Activated CD4-positive, alpha-beta memory T cell treated with anti-CD3 and anti-CD28 coated beads, Interleukin-2, amount 10 ng/mL, durations not matched to agents 7 days and 5 days (primary cell): ENCODE data around the gene SLC22A2. TPM values are rescaled to one million over a fixed set of nuclear protein-coding genes. Genes with fewer than 3 reads are reported as not detected.

Source experiments
- CTCF ChIA-PET: fragments of 350-600 bp; sonication (Branson Sonifier 250); formaldehyde crosslinking; loops from one replicate; lab custom pipeline; 2021; ENCODE audit warnings: antibody characterized with exemption, inconsistent platforms; lab: Charles Lee
- POLR2A ChIA-PET: fragments of 350-600 bp; sonication (Branson Sonifier 250); formaldehyde crosslinking; loops from one replicate; lab custom pipeline; 2021; ENCODE audit warnings: antibody characterized with exemption; lab: Charles Lee
- DNase-seq: peaks from one replicate; pipeline ENCODE4 v3.0.0-alpha.2; 2020
- H3K27ac Mint-ChIP-seq: one replicate; pipeline ENCODE4 v1.8.0; 2021; ENCODE audit warnings: mild to moderate bottlenecking, mixed read lengths
- H3K27me3 Mint-ChIP-seq: one replicate; pipeline ENCODE4 v1.8.0; 2021; ENCODE audit warnings: mixed read lengths
- H3K36me3 Mint-ChIP-seq: one replicate; pipeline ENCODE4 v1.8.0; 2021; ENCODE audit warnings: low read depth, mixed read lengths
- H3K4me1 Mint-ChIP-seq: one replicate; pipeline ENCODE4 v1.8.0; 2021; ENCODE audit warnings: mixed read lengths
- H3K4me3 Mint-ChIP-seq: one replicate; pipeline ENCODE4 v1.8.0; 2021; ENCODE audit warnings: mild to moderate bottlenecking, mixed read lengths
- H3K9me3 Mint-ChIP-seq: one replicate; pipeline ENCODE4 v1.8.0; 2021; ENCODE audit warnings: mixed read lengths
- total RNA-seq, 2 experiments: library from RNA; stranded (reverse); gene quantifications; one replicate each; pipeline ENCODE4 v1.2.3, GENCODE V29; 2021

SLC22A2 gene
- total RNA-seq, 2 experiments from 2014 or later = not detected

DNA sequence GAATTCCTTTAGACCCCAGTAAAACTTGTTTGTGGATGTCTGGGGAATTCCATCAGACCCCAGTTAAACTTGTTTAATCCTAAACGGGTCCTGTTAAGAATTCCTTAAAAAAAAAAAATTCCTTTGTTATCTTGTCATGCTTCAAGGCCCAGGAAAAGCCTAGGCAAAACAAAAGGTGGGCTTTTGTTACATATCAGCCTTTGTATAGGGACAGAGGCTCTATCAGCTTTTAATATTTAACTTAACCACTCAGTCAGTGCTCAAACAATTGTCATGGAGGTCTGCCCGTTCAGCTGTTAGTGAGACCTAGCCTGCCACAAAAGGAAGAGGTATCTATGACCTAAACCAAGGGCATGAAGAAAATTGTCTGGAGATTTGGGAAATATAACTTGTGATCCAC, 83.9 kb downstream of the SLC22A2 start:
- no peak overlapping the region for H3K27ac Mint-ChIP-seq

DNA sequence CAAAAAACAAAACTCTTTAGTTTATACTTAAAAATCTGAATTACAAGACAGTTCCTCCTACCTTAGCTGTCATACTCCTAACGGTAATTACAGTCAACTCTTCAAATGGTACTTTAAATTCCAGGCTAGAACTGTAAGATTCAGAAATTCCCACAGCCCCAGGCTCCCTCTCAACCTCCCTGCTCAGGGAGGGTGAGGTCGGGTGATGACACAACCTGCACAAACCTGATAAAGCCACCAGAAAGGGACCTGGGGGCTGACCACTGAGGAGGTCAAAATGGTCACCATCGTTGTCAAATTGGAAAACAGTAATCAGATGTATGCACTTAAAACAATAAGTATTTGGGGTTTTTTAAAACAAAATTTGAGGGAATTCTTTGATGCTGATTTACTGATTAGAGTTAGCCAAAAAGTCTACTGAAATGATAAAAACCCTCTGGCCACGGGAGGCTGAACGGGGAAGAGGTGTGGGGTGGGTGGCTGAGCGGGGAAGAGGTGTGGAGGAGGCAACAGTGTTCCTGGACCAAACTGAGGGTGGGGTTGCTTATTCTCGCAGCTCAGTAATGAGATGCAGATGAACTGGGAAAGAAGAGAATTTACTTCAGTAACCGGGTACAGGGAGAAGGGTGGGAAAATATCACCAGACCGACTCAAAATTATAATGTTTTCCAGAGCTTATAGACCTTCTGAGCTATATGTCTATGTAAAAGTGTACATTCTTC, 84.7 kb downstream of the SLC22A2 start:
- ChIA-PET CTCF (no interaction called here), POLR2A (no interaction called here)
- no peak overlapping the region for H3K4me3 Mint-ChIP-seq
- DNase-seq = no peak
- H3K27ac Mint-ChIP-seq = no peak overlapping the region
- no peaks in the 10 kb centered on the region for H3K9me3 Mint-ChIP-seq
- H3K36me3 Mint-ChIP-seq = no peaks in the 10 kb centered on the region
- no peaks in the 10 kb centered on the region for H3K4me1 Mint-ChIP-seq
- peaks cover 7% of the 10 kb centered on the region for H3K27me3 Mint-ChIP-seq

More for the DNA sequence above, 83.9 kb downstream of the SLC22A2 start:
- Mint-ChIP-seq H3K4me1 (no peaks in the 10 kb centered on the region), H3K4me3 (no peak overlapping the region), H3K36me3 (no peaks in the 10 kb centered on the region), H3K27me3 (peaks cover 7% of the 10 kb centered on the region), H3K9me3 (no peaks in the 10 kb centered on the region)
- no peak for DNase-seq
- ChIA-PET CTCF (no interaction called here), POLR2A (no interaction called here)

DNA sequence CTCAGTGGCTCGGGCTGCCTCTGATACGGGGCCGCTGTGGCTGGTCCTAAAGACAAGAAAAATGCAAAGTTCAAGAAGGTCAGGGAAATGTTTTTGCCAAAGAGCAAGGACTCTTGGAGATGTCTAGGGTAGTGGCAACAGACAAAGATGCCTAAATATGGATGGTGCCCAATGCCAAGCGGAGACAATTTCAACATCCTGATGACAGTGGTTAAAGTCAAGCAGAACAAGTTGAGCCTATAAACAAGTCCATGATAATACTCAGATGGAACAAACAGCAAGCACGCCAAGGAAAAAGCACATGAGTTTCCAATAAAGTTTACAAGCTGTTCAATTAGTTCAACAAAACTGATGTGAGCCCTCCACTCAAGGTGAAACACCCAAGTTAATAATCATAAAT, 85.9 kb downstream of the SLC22A2 start:
- H3K9me3 Mint-ChIP-seq = no peaks in the 10 kb centered on the region
- POLR2A ChIA-PET = no interaction called here

DNA sequence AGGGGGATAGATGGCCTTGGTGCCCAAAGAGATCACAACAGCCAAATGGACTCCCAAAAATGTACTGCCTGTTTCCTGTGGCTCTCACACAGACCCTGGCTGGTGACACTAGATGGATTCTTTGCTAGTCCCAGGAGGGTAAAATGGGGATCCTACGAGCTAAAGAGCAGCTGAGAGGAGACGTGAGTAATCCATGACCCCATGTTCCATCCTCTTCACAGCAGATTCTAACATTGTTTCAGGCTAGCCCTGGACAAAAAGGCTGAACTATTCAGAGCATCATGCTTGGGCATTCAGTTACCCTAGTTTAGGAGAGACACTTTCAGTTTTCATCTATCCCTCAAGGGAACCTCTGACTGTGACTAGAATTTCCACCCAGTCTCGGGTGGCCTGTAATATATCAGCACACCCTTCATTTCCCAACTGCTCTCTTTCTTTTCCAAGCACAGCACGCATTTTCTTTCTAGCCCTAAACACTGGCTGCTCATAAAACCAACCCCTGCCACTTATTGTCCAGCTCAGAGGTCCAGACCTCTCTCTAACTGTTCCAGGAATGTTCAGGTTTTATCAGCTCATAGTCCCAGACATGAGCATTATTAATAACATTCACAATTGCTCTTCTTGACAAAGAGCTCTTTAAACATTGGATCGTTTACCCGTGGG, 88.5 kb downstream of the SLC22A2 start:
- H3K9me3 Mint-ChIP-seq = no peaks in the 10 kb centered on the region
- H3K27me3 Mint-ChIP-seq = peaks cover 3% of the 10 kb centered on the region
- POLR2A ChIA-PET = no interaction called here
- CTCF ChIA-PET = no interaction called here
- DNase-seq = no peak
- no peak overlapping the region for H3K27ac Mint-ChIP-seq
- H3K36me3 Mint-ChIP-seq = no peaks in the 10 kb centered on the region
- no peaks in the 10 kb centered on the region for H3K4me1 Mint-ChIP-seq
- H3K4me3 Mint-ChIP-seq = no peak overlapping the region

More for the DNA sequence above, 85.9 kb downstream of the SLC22A2 start:
- no peaks in the 10 kb centered on the region for H3K36me3 Mint-ChIP-seq
- no peak overlapping the region for H3K4me3 Mint-ChIP-seq
- CTCF ChIA-PET = no interaction called here
- peaks cover 3% of the 10 kb centered on the region for H3K27me3 Mint-ChIP-seq
- DNase-seq = no peak
- H3K4me1 Mint-ChIP-seq = no peaks in the 10 kb centered on the region
- H3K27ac Mint-ChIP-seq = no peak overlapping the region

DNA sequence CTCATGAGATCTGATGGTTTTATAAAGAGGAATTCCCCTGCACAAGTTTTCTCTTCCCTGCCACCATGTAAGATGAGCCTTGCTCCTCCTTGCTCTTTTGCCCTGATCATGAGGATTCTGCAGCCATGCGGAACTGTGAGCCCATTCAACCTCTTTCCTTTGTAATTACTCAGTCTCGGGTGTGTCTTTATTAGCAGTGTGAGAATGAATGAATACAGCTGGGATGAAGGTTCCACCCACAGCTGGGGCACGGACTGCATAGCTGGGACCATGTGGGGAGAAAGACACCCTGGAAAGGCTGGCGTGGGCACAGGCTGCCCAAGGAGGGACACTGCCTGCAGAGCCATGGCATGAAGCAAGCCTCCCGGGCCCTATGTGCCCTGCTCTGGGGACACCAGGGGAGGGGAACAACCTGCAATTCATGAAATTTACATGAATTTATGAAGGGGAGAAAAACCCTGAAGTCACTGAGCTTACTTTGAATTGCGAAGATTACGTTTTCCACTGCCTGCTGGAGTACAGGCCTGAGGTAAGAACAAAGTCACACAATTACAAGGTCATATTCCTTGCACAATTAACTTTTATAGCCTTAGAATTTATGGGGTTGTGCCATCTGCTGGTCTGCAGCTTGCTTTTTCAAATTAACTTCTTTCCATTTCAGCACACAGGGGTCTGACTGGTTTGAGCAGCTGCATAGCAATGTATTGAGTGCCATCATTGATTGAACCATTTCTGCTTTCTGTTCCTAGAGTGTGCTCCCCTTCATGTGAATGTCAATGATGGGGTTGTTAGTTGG, 90.8 kb downstream of the SLC22A2 start:
- H3K4me1 Mint-ChIP-seq = no peaks in the 10 kb centered on the region
- H3K9me3 Mint-ChIP-seq = no peaks in the 10 kb centered on the region
- peaks cover 3% of the 10 kb centered on the region for H3K27me3 Mint-ChIP-seq
- H3K4me3 Mint-ChIP-seq = no peak overlapping the region
- H3K27ac Mint-ChIP-seq = no peak overlapping the region
- ChIA-PET CTCF (no interaction called here), POLR2A (no interaction called here)
- H3K36me3 Mint-ChIP-seq = no peaks in the 10 kb centered on the region
- DNase-seq = no peak

Other genes with a start within 250 kb of the SLC22A2 start
- 1 to 10 TPM in 1 of 2 experiments, under 1 TPM in 1; 0.81 to 1.3 TPM for gene SLC22A1, start 137.0 kb downstream of the SLC22A2 start, total RNA-seq
- not detected for gene SLC22A3, start 89.6 kb upstream of the SLC22A2 start, total RNA-seq